Right hindlimb (tissue), 1 donor: ENCODE measurements around the gene RRM2.
"Not testable (repeated sequence)": the region's sequence is repeated elsewhere in the genome, so short reads cannot be mapped to it uniquely, and the experiment has no call there.

Experiments used
- DNase-seq: peaks from one replicate; pipeline ENCODE4 v3.0.0-alpha.2; 2018

RRM2 gene

GRCh38 chr2:10091889-10092244 lies 30.7 kb upstream of the RRM2 start:
- not testable (repeated sequence) for DNase-seq

GRCh38 chr2:10094271-10094814 lies 28.2 kb upstream of the RRM2 start:
- DNase-seq = no peak

GRCh38 chr2:10095175-10095574 lies 27.4 kb upstream of the RRM2 start:
- DNase-seq = no peak

- no peak for DNase-seq
Observed at GRCh38 chr2:10096641-10097040, 25.9 kb upstream of the RRM2 start.

- DNase-seq = peak; percentile 73
Observed at GRCh38 chr2:10097352-10098148, 25.0 kb upstream of the RRM2 start.

DNA sequence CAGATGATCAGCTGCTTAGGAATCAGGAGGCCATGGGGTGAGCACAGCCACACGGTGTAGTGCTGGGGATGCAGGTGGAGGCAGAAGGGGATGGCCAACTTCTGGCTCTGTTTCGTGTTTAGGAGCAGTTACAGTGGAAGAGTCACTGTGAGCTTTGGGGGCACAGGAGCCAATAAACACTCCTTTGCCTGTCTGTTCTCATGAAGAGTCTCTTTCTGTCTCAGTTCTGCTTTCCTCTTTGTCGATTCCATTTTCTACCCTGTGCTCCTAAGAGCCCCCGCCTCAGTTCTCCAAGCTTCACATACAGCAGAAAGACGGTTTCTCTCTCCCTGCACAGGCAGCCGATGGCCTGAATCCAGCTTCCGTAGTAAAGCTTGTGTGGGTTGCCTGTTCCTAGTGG lies 21.0 kb upstream of the RRM2 start:
- no peak for DNase-seq

DNA sequence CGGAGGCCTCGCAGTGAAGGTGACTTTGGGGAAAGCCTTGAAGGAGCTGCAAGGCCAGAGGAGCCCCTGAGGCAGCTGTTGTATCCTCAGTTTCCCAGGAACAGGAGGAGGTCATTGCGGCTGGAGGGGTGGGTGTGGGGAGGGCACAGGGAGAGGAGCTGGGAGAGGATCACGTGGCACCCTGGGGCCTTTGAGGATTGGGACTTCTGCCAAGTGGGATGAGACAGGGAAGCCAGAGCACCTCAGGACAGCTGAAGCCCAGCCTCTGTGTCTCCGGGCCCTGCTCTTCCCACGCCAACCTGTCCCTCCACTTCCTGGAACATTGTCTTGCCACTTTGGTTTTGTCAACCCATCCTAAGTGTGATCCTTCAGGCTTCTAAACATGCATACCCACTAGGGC lies 19.4 kb upstream of the RRM2 start:
- DNase-seq = no peak

- not testable (repeated sequence) for DNase-seq
Observed at GRCh38 chr2:10104906-10105305, 17.6 kb upstream of the RRM2 start.

GRCh38 chr2:10109311-10109710 lies 13.2 kb upstream of the RRM2 start:
- DNase-seq = no peak

GRCh38 chr2:10119027-10119325 lies 3.6 kb upstream of the RRM2 start:
- no peak for DNase-seq

- no peak for DNase-seq
Observed at GRCh38 chr2:10119601-10120157, 2.9 kb upstream of the RRM2 start.

DNA sequence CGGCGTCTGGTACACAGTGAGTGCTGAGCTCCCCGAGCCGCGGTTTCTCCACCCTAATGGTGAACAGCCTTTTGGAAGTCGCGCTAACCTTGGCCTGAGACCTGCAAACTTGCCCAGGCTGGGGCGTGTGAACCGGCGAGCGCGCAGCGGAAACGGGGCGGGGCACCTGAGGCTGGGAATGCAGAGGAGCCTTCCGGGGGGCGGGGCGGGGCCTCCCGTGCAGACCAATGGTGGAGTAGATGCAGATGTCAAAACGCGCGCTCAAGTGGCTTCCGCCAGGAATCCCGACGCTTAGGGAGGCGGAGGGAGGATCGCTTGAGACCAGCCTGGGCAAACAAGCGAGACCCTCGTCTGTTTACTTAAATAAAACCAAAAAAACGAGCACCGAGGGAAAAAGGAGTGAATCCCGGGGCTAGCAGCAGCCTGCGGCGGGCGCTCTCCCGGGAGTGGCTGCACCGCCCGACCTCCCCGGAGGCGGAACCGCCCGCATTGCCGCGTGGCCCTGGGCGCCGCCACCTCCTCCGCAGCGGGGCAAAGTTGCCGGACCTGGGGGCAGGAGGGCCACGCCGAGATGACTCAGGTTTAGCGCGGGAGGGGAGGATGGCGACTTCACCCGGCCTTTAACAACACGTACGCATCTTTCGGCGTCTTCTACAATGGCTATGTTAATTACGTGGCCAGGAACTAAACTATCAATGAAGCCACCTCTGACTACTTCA lies 2.2 kb upstream of the RRM2 start:
- peak; percentile 91 for DNase-seq

DNA sequence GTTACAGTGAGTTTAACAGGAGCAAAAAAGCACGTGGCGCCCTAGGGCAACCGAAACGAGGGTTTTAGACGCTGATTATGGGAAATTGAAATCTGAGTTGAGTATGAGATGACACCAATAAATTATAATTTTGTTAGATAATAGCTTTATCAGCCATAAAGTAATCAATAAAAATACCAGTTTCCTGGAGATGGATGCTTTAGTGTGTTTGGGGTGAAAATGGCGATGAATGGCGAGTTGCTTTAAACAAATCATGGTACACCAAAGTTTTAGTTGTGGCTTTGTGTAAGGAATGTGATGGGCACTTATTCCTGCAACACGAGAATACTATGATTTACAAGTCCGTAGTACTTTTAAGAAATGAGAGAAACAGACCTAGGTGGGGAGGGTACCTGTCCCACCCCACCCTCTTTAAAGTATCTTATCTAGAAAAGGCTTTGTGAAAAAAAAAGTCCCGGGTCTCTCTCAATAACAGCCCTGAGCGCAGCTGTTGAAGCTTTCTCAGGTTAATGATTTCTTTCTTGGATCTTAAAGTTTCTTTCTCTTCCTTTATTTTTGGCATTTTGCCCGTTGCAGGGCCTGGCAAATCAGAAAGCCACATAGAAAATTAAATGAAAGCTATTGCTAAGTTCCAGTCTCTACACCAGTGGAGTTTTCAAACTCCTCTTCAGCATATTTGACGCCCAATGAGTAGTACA lies 1.5 kb upstream of the RRM2 start:
- DNase-seq = no peak

DNA sequence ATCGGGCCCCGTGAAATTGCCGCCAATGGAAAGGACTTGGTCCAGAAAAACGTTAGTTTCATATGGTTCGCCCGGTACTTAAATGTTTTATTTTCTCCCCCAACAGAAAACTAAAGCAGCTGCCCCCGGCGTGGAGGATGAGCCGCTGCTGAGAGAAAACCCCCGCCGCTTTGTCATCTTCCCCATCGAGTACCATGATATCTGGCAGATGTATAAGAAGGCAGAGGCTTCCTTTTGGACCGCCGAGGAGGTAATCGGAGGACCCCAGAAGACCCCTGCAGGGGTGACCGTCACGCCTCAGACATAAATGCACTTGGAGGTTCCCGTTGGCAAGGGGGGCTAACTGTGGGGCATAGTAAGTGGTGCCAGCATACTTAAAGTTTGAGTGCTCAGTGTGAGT lies 742 bp downstream of the RRM2 start:
- peak; percentile 24 for DNase-seq

DNA sequence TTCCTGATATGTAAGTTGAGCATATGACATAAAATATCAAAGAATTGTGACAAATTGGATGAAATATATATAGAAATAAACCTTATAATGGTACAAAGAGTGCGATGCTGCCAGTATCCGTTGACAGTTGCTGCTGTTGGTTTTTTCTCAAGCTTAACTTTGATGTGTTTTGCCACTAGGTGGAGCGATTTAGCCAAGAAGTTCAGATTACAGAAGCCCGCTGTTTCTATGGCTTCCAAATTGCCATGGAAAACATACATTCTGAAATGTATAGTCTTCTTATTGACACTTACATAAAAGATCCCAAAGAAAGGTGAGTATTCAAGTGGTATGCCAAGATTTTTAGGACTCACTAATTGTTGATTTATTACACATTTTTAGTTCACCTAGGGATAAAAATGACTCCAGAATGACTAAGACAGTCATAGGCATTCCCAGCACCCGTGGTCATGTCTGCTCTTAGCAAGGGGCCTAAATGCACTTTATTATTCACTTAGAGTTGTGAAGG lies 2.1 kb downstream of the RRM2 start:
- DNase-seq = peak; percentile 52

DNA sequence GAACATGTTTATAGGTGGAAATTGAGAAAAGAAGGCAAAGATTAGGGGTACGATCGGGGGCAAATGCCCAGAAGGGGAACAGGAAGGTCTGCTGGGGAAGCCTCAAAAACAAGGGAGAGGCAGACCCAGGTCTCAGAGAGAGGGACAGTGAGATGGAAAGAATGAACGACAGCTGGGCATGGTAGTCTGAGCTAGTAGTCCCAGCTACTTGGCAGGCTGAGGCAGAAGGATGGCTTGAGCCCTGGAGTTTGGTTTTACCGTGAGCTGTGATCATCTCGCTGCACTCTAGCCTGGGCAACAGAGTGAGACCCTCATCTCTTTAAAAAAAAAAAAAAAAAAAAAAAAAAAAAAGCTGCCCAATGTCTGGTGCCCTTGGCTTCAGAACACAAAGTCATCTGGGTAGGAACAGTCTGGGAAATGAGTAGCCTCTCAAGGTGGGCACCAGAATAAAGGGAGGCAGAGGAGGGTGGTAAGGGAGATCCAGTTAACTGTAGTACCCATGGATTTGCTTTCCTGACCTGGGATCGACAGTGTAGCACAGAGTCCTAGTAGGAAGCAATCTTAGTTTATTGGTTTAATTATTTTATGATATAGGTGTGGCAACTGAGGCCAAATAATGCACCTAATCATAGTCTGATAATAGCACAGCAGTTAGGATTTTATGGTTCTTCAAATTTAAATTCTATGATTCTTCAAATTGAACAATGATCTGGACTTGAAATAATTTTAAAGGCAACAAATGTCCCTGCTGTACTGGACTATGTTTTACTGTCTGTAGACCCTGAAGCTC lies 3.5 kb downstream of the RRM2 start:
- DNase-seq = no peak

GRCh38 chr2:10126632-10127026 lies 4.1 kb downstream of the RRM2 start:
- no peak for DNase-seq

DNA sequence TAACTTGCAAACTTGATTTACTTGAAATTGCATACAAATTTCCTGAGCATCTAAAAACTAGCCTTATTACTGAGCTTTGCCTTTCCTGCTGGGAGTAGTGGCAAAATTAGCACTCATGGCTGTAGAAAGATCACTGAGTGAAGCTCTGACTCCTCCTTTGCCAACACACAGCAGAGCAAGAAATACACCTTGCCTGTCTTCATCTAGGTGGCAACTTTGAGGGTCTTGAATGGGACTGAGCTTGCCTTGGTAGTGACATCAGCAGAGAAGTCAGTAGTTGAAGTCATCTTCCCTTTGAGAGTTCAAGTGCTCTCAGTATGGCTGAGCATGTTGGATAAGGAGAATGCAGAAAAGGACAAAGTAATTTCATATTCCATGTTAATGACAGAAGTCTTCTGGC lies 5.9 kb downstream of the RRM2 start:
- no peak for DNase-seq

- DNase-seq = no peak
Observed at GRCh38 chr2:10129490-10129889, 7.0 kb downstream of the RRM2 start.

- no peak for DNase-seq
Observed at GRCh38 chr2:10132043-10132575, 9.6 kb downstream of the RRM2 start.

DNA sequence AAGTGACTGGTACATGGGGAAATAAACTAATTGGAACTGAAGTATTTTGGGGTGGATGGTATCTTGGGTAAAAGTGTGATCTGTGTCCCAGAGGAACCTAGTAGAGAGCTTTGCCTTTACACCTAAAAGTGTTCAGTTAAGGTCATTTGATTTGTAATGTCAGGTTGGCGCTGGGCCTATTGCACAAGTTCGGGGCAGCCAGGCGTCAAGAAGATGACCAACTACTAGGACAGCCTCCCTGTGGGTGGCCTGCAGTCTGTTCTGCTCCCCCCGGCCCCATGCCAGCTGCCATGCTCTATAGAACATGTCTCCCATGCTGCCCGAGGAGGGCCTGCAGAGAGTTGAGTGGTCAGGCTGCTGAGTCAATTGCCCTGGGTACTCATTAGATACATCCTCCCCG lies 10.1 kb downstream of the RRM2 start:
- DNase-seq = no peak

DNA sequence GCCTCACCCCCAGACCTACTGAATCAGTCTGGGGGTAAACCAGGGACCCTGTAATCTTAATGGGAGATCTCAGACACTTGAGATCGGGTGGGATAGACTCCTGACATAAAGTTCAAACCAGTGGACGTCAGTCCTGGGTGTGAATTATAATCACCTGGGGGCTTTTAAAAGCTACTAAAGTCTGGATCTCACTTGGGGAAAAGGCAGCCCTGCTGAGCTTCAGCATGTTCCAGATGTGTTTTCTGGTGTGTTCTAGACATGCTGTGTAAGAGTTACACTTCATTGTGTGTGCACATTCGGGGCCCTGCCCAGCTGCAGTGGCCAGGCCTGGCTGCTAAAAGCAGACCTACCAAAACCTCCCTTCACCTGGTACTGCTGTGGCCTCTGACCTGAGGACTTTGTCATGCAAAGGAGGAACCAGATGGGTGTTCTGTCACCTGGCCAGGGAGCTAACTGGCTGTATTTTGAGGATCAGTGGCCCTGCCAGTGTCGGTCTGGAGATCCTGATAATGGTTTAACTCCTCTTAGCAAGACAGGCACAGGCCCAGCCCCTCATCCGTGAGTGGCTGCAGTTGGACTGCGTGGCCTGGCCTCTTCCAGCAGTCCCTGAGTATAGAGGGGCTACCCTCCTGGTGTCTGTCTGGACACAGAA lies 10.6 kb downstream of the RRM2 start:
- no peak for DNase-seq
